ENCODE results near the gene RAET1E.
"Not testable (repeated sequence)": the region's sequence is repeated elsewhere in the genome, so short reads cannot be mapped to it uniquely, and the experiment has no call there.

The RAET1E gene

GRCh38 chr6:149907317-149907716, 9.4 kb upstream of the RAET1E start:
- DNase-seq, result no peak

GRCh38 chr6:149906405-149906804, 8.5 kb upstream of the RAET1E start:
- DNase-seq, result no peak

- no peak for DNase-seq
Measured at GRCh38 chr6:149905911-149906371, 8.0 kb upstream of the RAET1E start.

- DNase-seq, result no peak
Measured at GRCh38 chr6:149905371-149905910, 7.5 kb upstream of the RAET1E start.

GRCh38 chr6:149904661-149905370, 6.9 kb upstream of the RAET1E start:
- no peak for DNase-seq

GRCh38 chr6:149903938-149904611, 6.2 kb upstream of the RAET1E start:
- no peak for DNase-seq

GRCh38 chr6:149901444-149902140, 3.7 kb upstream of the RAET1E start:
- DNase-seq, result no peak

GRCh38 chr6:149900620-149901443, 2.9 kb upstream of the RAET1E start:
- peak; percentile 49 for DNase-seq

GRCh38 chr6:149899926-149900619, 2.2 kb upstream of the RAET1E start:
- DNase-seq, result no peak

- DNase-seq, result no peak
Measured at GRCh38 chr6:149899486-149899885, 1.6 kb upstream of the RAET1E start.

GRCh38 chr6:149898966-149899365, 1.1 kb upstream of the RAET1E start:
- no peak for DNase-seq

- no peak for DNase-seq
Measured at GRCh38 chr6:149897015-149897697, 757 bp downstream of the RAET1E start.

- peak; percentile 34 for DNase-seq
Measured at GRCh38 chr6:149896491-149896890, 1.4 kb downstream of the RAET1E start.

GRCh38 chr6:149895833-149896271, 2.1 kb downstream of the RAET1E start:
- peak; percentile 93 for DNase-seq

GRCh38 chr6:149895048-149895590, 2.8 kb downstream of the RAET1E start:
- peak; percentile 37 for DNase-seq

- DNase-seq, result not testable (repeated sequence)
Measured at GRCh38 chr6:149891864-149892263, 6.0 kb downstream of the RAET1E start.

GRCh38 chr6:149891259-149891658, 6.7 kb downstream of the RAET1E start:
- DNase-seq, result no peak

- peak; percentile 55 for DNase-seq
Measured at GRCh38 chr6:149890629-149891045, 7.3 kb downstream of the RAET1E start.

GRCh38 chr6:149889326-149889725, 8.6 kb downstream of the RAET1E start:
- DNase-seq, result no peak

- no peak for DNase-seq
Measured at GRCh38 chr6:149888659-149889058, 9.3 kb downstream of the RAET1E start.

GRCh38 chr6:149888093-149888492, 9.8 kb downstream of the RAET1E start:
- no peak for DNase-seq

Measured in hematopoietic multipotent progenitor cell treated with erythropoietin and hydrocortisone succinate and interleukin-3 and kit ligand, for 6 days (in vitro differentiated cells).